GM23338 (cell line): ENCODE data around the gene MRGPRG. TPM values are rescaled to one million over a fixed set of nuclear protein-coding genes. Genes with fewer than 3 reads are reported as not detected.

Experiments used
- ATAC-seq: fragments of 200-7000 bp; cut with Tn5 transposase; 3 replicates; pipeline ENCODE4 v1.9.1; 2020
- DNase-seq: peaks from one replicate; pipeline ENCODE4 v3.0.0-alpha.2; 2015; ENCODE audit warnings: low spot score
- H2AFZ ChIP-seq: fragments of 200-600 bp; sonication (generic); 2 replicates; pipeline ENCODE4 v1.8.0; 2016; ENCODE audit warnings: antibody characterized with exemption, mild to moderate bottlenecking, moderate library complexity
- H3F3A ChIP-seq: fragments of 200-600 bp; sonication (generic); replicated peaks from 2 replicates; pipeline ENCODE4 v1.8.0; 2017; ENCODE audit warnings: antibody characterized with exemption, mixed run types, low read depth
- H3K27ac ChIP-seq: fragments of 200-600 bp; sonication (generic); 2 replicates; pipeline ENCODE4 v1.6.1; 2016; ENCODE audit warnings: low read depth
- H3K27me3 ChIP-seq: fragments of 200-600 bp; sonication (generic); 2 replicates; pipeline ENCODE4 v1.8.0; 2016; ENCODE audit warnings: mild to moderate bottlenecking, mixed run types, moderate library complexity; ENCODE audit not compliant: insufficient read depth
- H3K36me3 ChIP-seq: fragments of 200-600 bp; sonication (generic); 2 replicates; pipeline ENCODE4 v1.8.0; 2016; ENCODE audit warnings: mild to moderate bottlenecking; ENCODE audit not compliant: insufficient read depth
- H3K4me1 ChIP-seq: fragments of 200-600 bp; sonication (generic); 2 replicates; pipeline ENCODE4 v1.8.0; 2016; ENCODE audit warnings: mild to moderate bottlenecking, moderate library complexity; ENCODE audit not compliant: insufficient read depth
- H3K4me2 ChIP-seq: fragments of 200-600 bp; sonication (generic); 2 replicates; pipeline ENCODE4 v1.7.1; 2017; ENCODE audit warnings: mixed run types
- H3K4me3 ChIP-seq: fragments of 200-600 bp; sonication (generic); 2 replicates; pipeline ENCODE4 v1.6.1; 2016; ENCODE audit warnings: mixed run types
- H3K79me2 ChIP-seq: fragments of 200-600 bp; sonication (generic); replicated peaks from 2 replicates; pipeline ENCODE4 v1.8.0; 2017; ENCODE audit warnings: mild to moderate bottlenecking; ENCODE audit not compliant: insufficient read depth
- H3K9me2 ChIP-seq: fragments of 200-600 bp; sonication (generic); 2 replicates; pipeline ENCODE4 v1.8.0; 2017; ENCODE audit not compliant: insufficient read depth
- H4K20me1 ChIP-seq: fragments of 200-600 bp; sonication (generic); replicated peaks from 2 replicates; pipeline ENCODE4 v1.8.0; 2017; ENCODE audit warnings: mild to moderate bottlenecking; ENCODE audit not compliant: insufficient read depth
- H3K27ac Mint-ChIP-seq: 2 replicates; pipeline ENCODE4 v1.8.0; 2020; ENCODE audit warnings: inconsistent platforms, mild to moderate bottlenecking, moderate library complexity, mixed read lengths
- H3K27me3 Mint-ChIP-seq: 3 replicates; pipeline ENCODE4 v1.8.0; 2022; ENCODE audit warnings: low read depth, mild to moderate bottlenecking, moderate library complexity, mixed read lengths, inconsistent platforms; ENCODE audit not compliant: insufficient read depth, poor library complexity
- H3K36me3 Mint-ChIP-seq: 3 replicates; pipeline ENCODE4 v1.8.0; 2021; ENCODE audit warnings: low read depth, mild to moderate bottlenecking, inconsistent platforms, moderate library complexity, mixed read lengths
- H3K4me1 Mint-ChIP-seq: 3 replicates; pipeline ENCODE4 v1.8.0; 2020; ENCODE audit warnings: mild to moderate bottlenecking, inconsistent platforms, mixed read lengths
- H3K4me3 Mint-ChIP-seq: 3 replicates; pipeline ENCODE4 v1.8.0; 2021; ENCODE audit warnings: moderate library complexity, mild to moderate bottlenecking, inconsistent platforms, mixed read lengths
- H3K9me3 Mint-ChIP-seq: 3 replicates; pipeline ENCODE4 v1.8.0; 2020; ENCODE audit warnings: moderate library complexity, mild to moderate bottlenecking, inconsistent platforms, mixed read lengths
- CREB1 ChIP-seq: fragments of 250-450 bp; sonication (Bioruptor Pico); IDR thresholded peaks from 2 replicates; pipeline ENCODE4 v1.5.0; 2020; ENCODE audit warnings: low read depth, mild to moderate bottlenecking, moderate library complexity
- EZH2 ChIP-seq: fragments of 200-600 bp; sonication (generic); IDR thresholded peaks from one replicate; pipeline ENCODE4 v1.8.0; 2017; ENCODE audit warnings: antibody characterized with exemption, mild to moderate bottlenecking, low read depth; ENCODE audit not compliant: unreplicated experiment
- EZH2phosphoT487 ChIP-seq: fragments of 200-600 bp; sonication (generic); IDR thresholded peaks from one replicate; pipeline ENCODE4 v1.8.1; 2018; ENCODE audit warnings: antibody characterized with exemption; ENCODE audit not compliant: unreplicated experiment
- JUNB ChIP-seq: IDR thresholded peaks from one replicate; pipeline ENCODE4 v1.6.1; 2016; ENCODE audit warnings: antibody characterized with exemption; ENCODE audit not compliant: unreplicated experiment
- NANOG ChIP-seq: IDR thresholded peaks from 2 replicates; pipeline ENCODE4 v1.6.1; 2016; ENCODE audit warnings: antibody characterized with exemption, borderline replicate concordance
- POLR2AphosphoS5 ChIP-seq: IDR thresholded peaks from 2 replicates; pipeline ENCODE4 v1.6.1; 2016; ENCODE audit warnings: antibody characterized with exemption, low read depth
- STAT1 ChIP-seq: IDR thresholded peaks from one replicate; pipeline ENCODE4 v1.6.1; 2016; ENCODE audit warnings: antibody characterized with exemption; ENCODE audit not compliant: unreplicated experiment
- ZNF114 ChIP-seq: fragments of 250-450 bp; sonication (Bioruptor Pico); IDR thresholded peaks from 2 replicates; pipeline ENCODE4 v1.5.0; 2020; ENCODE audit warnings: mild to moderate bottlenecking, moderate library complexity
- ZNF331 ChIP-seq: fragments of 250-450 bp; sonication (Bioruptor Pico); IDR thresholded peaks from 2 replicates; pipeline ENCODE4 v1.5.0; 2020; ENCODE audit warnings: low read depth, mild to moderate bottlenecking, moderate library complexity
- ZNF462 ChIP-seq: fragments of 250-450 bp; sonication (Bioruptor Pico); IDR thresholded peaks from 2 replicates; pipeline ENCODE4 v1.5.0; 2020; ENCODE audit warnings: mild to moderate bottlenecking, moderate library complexity
- polyA plus RNA-seq: library from polyadenylated mRNA; unstranded; fragments of >200 nt; fragmentation: Nextera tagmentation; extraction: Ambion mirVana; gene quantifications from 2 replicates; pipeline ENCODE4 v1.2.1, GENCODE V29; 2016
- total RNA-seq: library from RNA; depleted of rRNA; stranded (reverse); fragments of >200 nt; shearing (Covaris generic); gene quantifications from 2 replicates; pipeline ENCODE4 v1.2.3, GENCODE V29; 2014
- TF ChIP-seq, protein P1 (sequence below): IDR thresholded peaks from 2 replicates; pipeline ENCODE4 v1.6.1; 2016; ENCODE audit warnings: antibody characterized with exemption
- TF ChIP-seq, protein P2 (sequence below): IDR thresholded peaks from one replicate; pipeline ENCODE4 v1.6.1; 2018; ENCODE audit warnings: antibody characterized with exemption; ENCODE audit not compliant: unreplicated experiment
- TF ChIP-seq, protein P3 (sequence below), 2 experiments: fragments of 200-600 bp in 1 of 2; sonication (generic) in 1 of 2; conservative IDR thresholded peaks; 2 replicates each; pipeline versions ENCODE4 v1.5.1 to v1.6.1; 2016 to 2017; ENCODE audit warnings: antibody characterized with exemption in 2 of 2, low read depth in 2 of 2, mild to moderate bottlenecking in 2 of 2, moderate library complexity in 1 of 2

MRGPRG gene
- total and polyA plus RNA-seq, 2 experiments from 2014 or later: not detected

DNA sequence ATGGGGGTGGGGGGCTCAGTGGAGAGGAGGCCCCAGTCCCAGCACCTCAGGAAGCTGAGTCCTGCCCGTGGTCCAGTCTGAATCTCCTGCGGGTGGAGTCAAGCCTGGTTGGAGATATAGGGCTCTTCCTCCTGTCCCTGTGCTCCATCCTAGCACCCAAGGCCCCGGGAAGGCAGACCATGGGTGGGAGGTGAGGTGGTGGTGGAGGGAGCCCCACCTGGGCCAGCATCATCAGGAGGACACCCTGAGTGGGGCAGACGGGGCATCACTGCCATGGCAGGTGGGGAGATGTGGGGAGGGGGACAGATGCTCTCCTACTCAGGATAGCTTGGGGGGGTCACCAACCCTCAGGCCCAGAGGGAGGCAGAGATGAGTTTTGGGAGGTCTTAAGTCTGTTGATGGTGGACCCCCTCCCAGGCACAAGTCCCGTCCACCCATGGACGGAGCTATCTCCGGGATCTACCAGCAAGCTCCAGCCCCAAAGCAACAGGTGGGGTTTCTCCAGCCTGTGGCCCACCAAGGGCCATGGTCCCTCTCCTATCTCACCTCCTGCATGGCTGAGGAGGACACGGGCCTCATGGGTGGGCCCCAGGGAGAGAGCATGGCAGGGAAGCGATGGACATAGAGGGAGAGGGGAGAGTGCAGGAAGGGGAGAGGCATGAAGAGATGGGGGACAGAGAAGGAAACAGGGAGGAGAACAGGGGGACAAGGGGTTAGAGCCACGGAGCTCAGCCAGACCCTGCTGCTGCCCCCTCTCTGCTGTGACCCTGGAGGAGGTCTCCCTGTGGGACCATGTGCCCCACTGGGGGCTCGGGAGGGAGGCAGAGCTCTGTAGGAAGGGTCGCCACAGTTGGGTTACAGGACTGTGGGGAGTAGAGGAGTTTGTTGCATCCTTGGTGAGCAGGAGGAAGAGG lies 12.3 kb upstream of the MRGPRG start:
- H3K27ac ChIP-seq: no peak overlapping the region
- no peak overlapping the region for H3K4me3 Mint-ChIP-seq
- no peaks in the 10 kb centered on the region for H3K36me3 Mint-ChIP-seq
- H3K27me3 ChIP-seq: no peaks in the 10 kb centered on the region
- DNase-seq: no peak
- no peaks in the 10 kb centered on the region for H3F3A ChIP-seq
- 0 out of 2 replicates have a peak, but pooled peaks cover 3% of the 10 kb centered on the region for H3K9me2 ChIP-seq
- H3K36me3 ChIP-seq: no peaks in the 10 kb centered on the region
- no peak overlapping the region for H3K4me3 ChIP-seq
- no peak overlapping the region for H3K27ac Mint-ChIP-seq
- H4K20me1 ChIP-seq: no peaks in the 10 kb centered on the region
- TF ChIP-seq EZH2phosphoT487 (no peak), STAT1 (no peak), CREB1 (CRISPR knock-in tag) (no peak), ZNF114 (CRISPR knock-in tag) (no peak), NANOG (no peak), EZH2 (no peak), POLR2AphosphoS5 (no peak), ZNF331 (no peak), JUNB (no peak), ZNF462 (no peak)
- TF ChIP-seq, protein P1, sequence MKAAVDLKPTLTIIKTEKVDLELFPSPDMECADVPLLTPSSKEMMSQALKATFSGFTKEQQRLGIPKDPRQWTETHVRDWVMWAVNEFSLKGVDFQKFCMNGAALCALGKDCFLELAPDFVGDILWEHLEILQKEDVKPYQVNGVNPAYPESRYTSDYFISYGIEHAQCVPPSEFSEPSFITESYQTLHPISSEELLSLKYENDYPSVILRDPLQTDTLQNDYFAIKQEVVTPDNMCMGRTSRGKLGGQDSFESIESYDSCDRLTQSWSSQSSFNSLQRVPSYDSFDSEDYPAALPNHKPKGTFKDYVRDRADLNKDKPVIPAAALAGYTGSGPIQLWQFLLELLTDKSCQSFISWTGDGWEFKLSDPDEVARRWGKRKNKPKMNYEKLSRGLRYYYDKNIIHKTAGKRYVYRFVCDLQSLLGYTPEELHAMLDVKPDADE: no peak
- TF ChIP-seq, protein P2, sequence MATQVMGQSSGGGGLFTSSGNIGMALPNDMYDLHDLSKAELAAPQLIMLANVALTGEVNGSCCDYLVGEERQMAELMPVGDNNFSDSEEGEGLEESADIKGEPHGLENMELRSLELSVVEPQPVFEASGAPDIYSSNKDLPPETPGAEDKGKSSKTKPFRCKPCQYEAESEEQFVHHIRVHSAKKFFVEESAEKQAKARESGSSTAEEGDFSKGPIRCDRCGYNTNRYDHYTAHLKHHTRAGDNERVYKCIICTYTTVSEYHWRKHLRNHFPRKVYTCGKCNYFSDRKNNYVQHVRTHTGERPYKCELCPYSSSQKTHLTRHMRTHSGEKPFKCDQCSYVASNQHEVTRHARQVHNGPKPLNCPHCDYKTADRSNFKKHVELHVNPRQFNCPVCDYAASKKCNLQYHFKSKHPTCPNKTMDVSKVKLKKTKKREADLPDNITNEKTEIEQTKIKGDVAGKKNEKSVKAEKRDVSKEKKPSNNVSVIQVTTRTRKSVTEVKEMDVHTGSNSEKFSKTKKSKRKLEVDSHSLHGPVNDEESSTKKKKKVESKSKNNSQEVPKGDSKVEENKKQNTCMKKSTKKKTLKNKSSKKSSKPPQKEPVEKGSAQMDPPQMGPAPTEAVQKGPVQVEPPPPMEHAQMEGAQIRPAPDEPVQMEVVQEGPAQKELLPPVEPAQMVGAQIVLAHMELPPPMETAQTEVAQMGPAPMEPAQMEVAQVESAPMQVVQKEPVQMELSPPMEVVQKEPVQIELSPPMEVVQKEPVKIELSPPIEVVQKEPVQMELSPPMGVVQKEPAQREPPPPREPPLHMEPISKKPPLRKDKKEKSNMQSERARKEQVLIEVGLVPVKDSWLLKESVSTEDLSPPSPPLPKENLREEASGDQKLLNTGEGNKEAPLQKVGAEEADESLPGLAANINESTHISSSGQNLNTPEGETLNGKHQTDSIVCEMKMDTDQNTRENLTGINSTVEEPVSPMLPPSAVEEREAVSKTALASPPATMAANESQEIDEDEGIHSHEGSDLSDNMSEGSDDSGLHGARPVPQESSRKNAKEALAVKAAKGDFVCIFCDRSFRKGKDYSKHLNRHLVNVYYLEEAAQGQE: no peak
- TF ChIP-seq, protein P3, sequence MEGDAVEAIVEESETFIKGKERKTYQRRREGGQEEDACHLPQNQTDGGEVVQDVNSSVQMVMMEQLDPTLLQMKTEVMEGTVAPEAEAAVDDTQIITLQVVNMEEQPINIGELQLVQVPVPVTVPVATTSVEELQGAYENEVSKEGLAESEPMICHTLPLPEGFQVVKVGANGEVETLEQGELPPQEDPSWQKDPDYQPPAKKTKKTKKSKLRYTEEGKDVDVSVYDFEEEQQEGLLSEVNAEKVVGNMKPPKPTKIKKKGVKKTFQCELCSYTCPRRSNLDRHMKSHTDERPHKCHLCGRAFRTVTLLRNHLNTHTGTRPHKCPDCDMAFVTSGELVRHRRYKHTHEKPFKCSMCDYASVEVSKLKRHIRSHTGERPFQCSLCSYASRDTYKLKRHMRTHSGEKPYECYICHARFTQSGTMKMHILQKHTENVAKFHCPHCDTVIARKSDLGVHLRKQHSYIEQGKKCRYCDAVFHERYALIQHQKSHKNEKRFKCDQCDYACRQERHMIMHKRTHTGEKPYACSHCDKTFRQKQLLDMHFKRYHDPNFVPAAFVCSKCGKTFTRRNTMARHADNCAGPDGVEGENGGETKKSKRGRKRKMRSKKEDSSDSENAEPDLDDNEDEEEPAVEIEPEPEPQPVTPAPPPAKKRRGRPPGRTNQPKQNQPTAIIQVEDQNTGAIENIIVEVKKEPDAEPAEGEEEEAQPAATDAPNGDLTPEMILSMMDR (conservative IDR thresholded peaks at IDR 0.05; ENCODE audit: low read depth in 2 of 2): no peak
- H3K9me3 Mint-ChIP-seq: no peaks in the 10 kb centered on the region; the same call in 2 of the 3 replicates
- H3K27me3 Mint-ChIP-seq: peaks cover 7% of the 10 kb centered on the region
- no peaks in the 10 kb centered on the region for H3K4me1 ChIP-seq
- no peak overlapping the region for H3K4me2 ChIP-seq
- H3K4me1 Mint-ChIP-seq: no peaks in the 10 kb centered on the region
- no peaks in the 10 kb centered on the region for H3K79me2 ChIP-seq
- no peak overlapping the region for H2AFZ ChIP-seq
- ATAC-seq: no peak
